ENCODE measurements around the gene OTUD5. TPM values are rescaled to one million over a fixed set of nuclear protein-coding genes. Genes with fewer than 3 reads are reported as not detected.

The OTUD5 gene
- total and polyA plus RNA-seq, 2 of the 13 experiments (the other 11 are each of a cell fraction or from before 2014, with no cell fraction given) = 18.4 to 42.2 TPM

GRCh38 chrX:48911412-48912182 is 45.8 kb downstream of the OTUD5 start, which contains the start of gene SLC35A2 (continued):
- TF ChIP-seq SIX1 (CRISPR knock-in tag; IDR thresholded peaks at IDR 0.05; ENCODE audit: borderline replicate concordance) (no peak), KDM5A (IDR thresholded peaks at IDR 0.05; ENCODE audit: borderline replicate concordance, low read length) (peak; percentile 53; the same call in 1 of the 2 replicates), PRDM10 (CRISPR knock-in tag; IDR thresholded peaks at IDR 0.05; ENCODE audit: low read depth) (peak; percentile 7; the same call in 1 of the 2 replicates), ZNF850 (CRISPR knock-in tag; conservative IDR thresholded peaks at IDR 0.05) (no peak), PLSCR1 (CRISPR knock-in tag; IDR thresholded peaks at IDR 0.05; ENCODE audit: borderline replicate concordance) (no peak), ZBTB20 (CRISPR knock-in tag; IDR thresholded peaks at IDR 0.05; ENCODE audit: borderline replicate concordance, low read depth) (no peak), ZFP62 (CRISPR knock-in tag; IDR thresholded peaks at IDR 0.05) (no peak), CENPX (CRISPR knock-in tag; IDR thresholded peaks at IDR 0.05) (no peak), POLR2AphosphoS2 (IDR thresholded peaks at IDR 0.05; ENCODE audit: low read depth, low read length) (0 out of 2 replicates have a peak, but pooled peaks have one; percentile 62), ZNF589 (CRISPR knock-in tag; conservative IDR thresholded peaks at IDR 0.05) (0 out of 2 replicates have a peak, but pooled peaks have one; percentile 69), ZNF362 (CRISPR knock-in tag; IDR thresholded peaks at IDR 0.05; ENCODE audit: borderline replicate concordance) (peak; percentile 38; the same call in 1 of the 2 replicates), ZNF235 (CRISPR knock-in tag; IDR thresholded peaks at IDR 0.05; ENCODE audit: borderline replicate concordance) (no peak), KDM2A (CRISPR knock-in tag; IDR thresholded peaks at IDR 0.05; ENCODE audit: borderline replicate concordance, low read depth) (peak; percentile 72; the same call in 1 of the 2 replicates), ZBED4 (CRISPR knock-in tag; IDR thresholded peaks at IDR 0.05; ENCODE audit: borderline replicate concordance) (no peak), TERF1 (CRISPR knock-in tag; IDR thresholded peaks at IDR 0.05) (no peak), SP4 (CRISPR knock-in tag; IDR thresholded peaks at IDR 0.05) (no peak)
